HepG2 (cell line): ENCODE results near the gene MRPL18.
A peak's percentile ranks its signal among the peaks of the same experiment; 100 is the strongest.

ENCODE experiments used
- CTCF ChIP-seq: sonication (generic); formaldehyde crosslinking; IDR thresholded peaks from 2 replicates; pipeline ENCODE4 v1.5.0; 2020; ENCODE audit warnings: mild to moderate bottlenecking, missing genetic modification reagents, moderate library complexity
- GTF2F1 ChIP-seq: fragments of 150-350 bp; IDR thresholded peaks from 2 replicates; pipeline ENCODE4 v1.6.1; 2014; ENCODE audit warnings: low read length
- HMGA1 ChIP-seq: sonication (generic); formaldehyde crosslinking; conservative IDR thresholded peaks from 2 replicates; pipeline ENCODE4 v1.4.0; 2020; ENCODE audit warnings: missing genetic modification reagents
- MLX ChIP-seq: IDR thresholded peaks from 2 replicates; pipeline ENCODE4 v1.6.1; 2016
- POLR2A ChIP-seq, 2 experiments: IDR thresholded peaks; 2 replicates each; pipeline ENCODE4 v1.6.1; 2011; ENCODE audit warnings: low read depth in 2 of 2, low read length in 2 of 2, mild to moderate bottlenecking in 1 of 2, moderate library complexity in 1 of 2; ENCODE audit not compliant: insufficient read depth in 1 of 2
- ZC3H13 ChIP-seq: sonication (generic); formaldehyde crosslinking; IDR thresholded peaks from 2 replicates; pipeline ENCODE4 v1.8.1; 2023; ENCODE audit warnings: mild to moderate bottlenecking, missing genetic modification reagents, moderate library complexity
- ZNF547 ChIP-seq: sonication (generic); formaldehyde crosslinking; IDR thresholded peaks from 2 replicates; pipeline ENCODE4 v1.5.1; 2020; ENCODE audit warnings: mild to moderate bottlenecking, missing genetic modification reagents
- TF ChIP-seq, protein P1 (sequence below): sonication (generic); formaldehyde crosslinking; conservative IDR thresholded peaks from 2 replicates; pipeline ENCODE4 v1.4.0; 2020; ENCODE audit warnings: missing genetic modification reagents

GRCh38 chr6:159761873-159762680 lies 28.2 kb upstream of the MRPL18 start, which contains the start of gene ACAT2:
- TF ChIP-seq CTCF (CRISPR knock-in tag) = peak; percentile 12; the same call in 1 of the 2 replicates
- TF ChIP-seq, protein P1, sequence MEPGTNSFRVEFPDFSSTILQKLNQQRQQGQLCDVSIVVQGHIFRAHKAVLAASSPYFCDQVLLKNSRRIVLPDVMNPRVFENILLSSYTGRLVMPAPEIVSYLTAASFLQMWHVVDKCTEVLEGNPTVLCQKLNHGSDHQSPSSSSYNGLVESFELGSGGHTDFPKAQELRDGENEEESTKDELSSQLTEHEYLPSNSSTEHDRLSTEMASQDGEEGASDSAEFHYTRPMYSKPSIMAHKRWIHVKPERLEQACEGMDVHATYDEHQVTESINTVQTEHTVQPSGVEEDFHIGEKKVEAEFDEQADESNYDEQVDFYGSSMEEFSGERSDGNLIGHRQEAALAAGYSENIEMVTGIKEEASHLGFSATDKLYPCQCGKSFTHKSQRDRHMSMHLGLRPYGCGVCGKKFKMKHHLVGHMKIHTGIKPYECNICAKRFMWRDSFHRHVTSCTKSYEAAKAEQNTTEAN (CRISPR knock-in tag) = 0 out of 2 replicates have a peak, but pooled peaks have one; percentile 54
- peak; percentile 82 for TF ChIP-seq ZNF547 (CRISPR knock-in tag)
- peak; percentile 91 to 95 for TF ChIP-seq POLR2A (IDR thresholded peaks at IDR 0.05; ENCODE audit: insufficient read depth in 1 of 2, low read depth in 2 of 2, low read length in 2 of 2)
- no peak for TF ChIP-seq GTF2F1
- TF ChIP-seq HMGA1 = no peak
- TF ChIP-seq MLX (CRISPR knock-in tag) = no peak
- peak; percentile 86 for TF ChIP-seq ZC3H13 (CRISPR knock-in tag)
